ENCODE data around the gene SLC25A39.

DNA sequence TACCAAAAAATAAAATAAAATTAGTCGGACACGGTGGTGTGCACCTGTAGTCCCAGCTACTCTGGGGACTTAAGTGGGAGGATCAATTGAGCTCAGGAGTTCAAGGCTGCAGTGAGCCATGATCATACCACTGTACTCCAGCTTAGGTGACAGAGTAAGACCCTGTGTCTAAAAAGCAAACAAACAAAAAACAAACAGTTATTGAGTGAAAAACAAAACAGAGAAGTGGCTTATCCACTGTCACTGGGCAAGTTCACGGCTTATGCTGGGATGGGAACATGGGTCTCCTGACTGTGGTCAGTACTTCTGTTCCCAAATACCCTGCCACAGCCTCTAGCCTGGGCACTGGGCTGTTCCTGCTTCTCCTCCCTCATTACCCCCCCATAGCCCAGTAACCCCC lies 10.9 kb upstream of the SLC25A39 start:
- TF ChIP-seq, protein P1, sequence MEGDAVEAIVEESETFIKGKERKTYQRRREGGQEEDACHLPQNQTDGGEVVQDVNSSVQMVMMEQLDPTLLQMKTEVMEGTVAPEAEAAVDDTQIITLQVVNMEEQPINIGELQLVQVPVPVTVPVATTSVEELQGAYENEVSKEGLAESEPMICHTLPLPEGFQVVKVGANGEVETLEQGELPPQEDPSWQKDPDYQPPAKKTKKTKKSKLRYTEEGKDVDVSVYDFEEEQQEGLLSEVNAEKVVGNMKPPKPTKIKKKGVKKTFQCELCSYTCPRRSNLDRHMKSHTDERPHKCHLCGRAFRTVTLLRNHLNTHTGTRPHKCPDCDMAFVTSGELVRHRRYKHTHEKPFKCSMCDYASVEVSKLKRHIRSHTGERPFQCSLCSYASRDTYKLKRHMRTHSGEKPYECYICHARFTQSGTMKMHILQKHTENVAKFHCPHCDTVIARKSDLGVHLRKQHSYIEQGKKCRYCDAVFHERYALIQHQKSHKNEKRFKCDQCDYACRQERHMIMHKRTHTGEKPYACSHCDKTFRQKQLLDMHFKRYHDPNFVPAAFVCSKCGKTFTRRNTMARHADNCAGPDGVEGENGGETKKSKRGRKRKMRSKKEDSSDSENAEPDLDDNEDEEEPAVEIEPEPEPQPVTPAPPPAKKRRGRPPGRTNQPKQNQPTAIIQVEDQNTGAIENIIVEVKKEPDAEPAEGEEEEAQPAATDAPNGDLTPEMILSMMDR (conservative IDR thresholded peaks at IDR 0.05), result no peak
- TF ChIP-seq EZH2 (IDR thresholded peaks at IDR 0.05; ENCODE audit: low read depth), result no peak

Data from PC-9 (cell line).